SW480 (cell line): ENCODE measurements around the gene SPARC.
A peak's percentile ranks its signal among the peaks of the same experiment; 100 is the strongest.
"Not testable (repeated sequence)": the region's sequence is repeated elsewhere in the genome, so short reads cannot be mapped to it uniquely, and the experiment has no call there.

ENCODE experiments used
- DNase-seq: peaks from one replicate; pipeline ENCODE4 v3.0.0-alpha.2; 2016; ENCODE audit warnings: low spot score

Gene SPARC, protein sequence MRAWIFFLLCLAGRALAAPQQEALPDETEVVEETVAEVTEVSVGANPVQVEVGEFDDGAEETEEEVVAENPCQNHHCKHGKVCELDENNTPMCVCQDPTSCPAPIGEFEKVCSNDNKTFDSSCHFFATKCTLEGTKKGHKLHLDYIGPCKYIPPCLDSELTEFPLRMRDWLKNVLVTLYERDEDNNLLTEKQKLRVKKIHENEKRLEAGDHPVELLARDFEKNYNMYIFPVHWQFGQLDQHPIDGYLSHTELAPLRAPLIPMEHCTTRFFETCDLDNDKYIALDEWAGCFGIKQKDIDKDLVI

DNA sequence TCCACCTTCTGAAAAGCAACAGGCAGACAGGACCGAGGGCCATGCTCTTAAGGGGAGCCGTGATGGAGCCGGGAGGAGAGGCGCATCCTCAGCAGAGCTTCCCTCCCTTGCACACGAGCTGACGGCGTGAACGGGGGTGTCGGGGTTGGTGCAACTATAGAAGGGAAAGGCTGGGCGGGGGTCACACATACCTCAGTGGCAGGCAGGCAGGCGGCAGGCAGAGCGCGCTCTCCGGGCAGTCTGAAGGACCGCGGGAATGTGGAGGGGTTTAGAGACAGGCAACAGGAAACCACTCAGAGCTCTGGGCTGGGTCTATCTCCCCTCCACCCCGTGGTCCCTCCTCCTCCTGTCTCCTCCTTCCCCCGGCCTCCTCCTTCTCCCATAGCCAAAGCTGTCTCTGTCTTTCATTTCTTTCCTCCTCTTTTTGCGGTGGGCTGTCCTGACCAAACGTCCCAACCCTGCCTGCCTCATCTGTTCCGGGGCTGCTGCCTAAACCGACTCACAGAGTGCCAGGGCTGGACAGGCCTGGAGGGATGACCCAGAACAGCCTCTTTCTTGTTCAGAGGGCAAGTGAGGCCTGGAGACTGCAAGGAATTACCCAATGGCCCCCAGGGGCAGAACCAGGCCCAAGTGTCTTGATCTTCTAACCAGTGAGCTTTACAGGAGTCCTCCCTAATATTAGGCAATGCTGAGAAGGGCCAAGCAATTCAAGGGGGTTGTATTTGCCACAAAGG lies at the start of gene SPARC:
TSS of gene SPARC (minus strand) at position 242 of the 734 bp plus-strand sequence. CDS start 10,727 bp downstream, outside the sequence.
- no peak for DNase-seq

DNA sequence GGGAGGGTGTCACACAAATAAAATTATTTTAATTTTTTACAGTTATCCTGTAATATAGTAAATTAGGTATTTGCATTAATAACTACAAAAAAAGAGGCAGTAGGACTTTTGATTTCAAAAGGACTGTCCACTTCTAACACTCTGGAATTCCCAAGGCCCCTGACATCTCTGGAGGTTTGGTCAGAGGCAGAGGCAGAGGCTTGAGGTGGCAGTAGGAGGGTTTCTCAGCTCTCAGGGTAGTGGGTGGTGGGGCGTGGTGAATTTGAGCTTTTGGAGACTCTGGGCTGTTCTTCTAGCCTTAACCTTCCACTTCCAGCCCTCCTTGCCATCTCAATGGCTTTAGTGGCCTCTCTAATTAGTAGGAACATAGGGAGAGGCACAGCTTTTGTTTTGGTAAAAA lies 48.9 kb upstream of the SPARC start:
- DNase-seq, result no peak

DNA sequence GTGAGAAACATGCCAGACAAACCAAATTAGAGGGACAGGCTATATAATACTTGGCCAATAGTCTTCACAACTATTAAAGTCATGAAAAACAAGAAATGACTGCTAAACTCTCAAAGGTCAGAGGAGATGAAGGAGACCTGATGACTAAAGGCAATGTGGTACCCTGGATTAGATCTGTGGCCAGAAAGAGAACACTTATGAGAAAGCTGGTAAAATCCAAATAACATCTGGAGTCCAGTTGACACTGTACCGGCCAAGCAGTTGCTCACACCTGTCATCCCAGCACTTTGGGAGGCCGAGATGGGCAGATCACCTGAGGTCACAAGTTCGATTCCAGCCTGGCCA lies 47.3 kb upstream of the SPARC start:
- no peak for DNase-seq

DNA sequence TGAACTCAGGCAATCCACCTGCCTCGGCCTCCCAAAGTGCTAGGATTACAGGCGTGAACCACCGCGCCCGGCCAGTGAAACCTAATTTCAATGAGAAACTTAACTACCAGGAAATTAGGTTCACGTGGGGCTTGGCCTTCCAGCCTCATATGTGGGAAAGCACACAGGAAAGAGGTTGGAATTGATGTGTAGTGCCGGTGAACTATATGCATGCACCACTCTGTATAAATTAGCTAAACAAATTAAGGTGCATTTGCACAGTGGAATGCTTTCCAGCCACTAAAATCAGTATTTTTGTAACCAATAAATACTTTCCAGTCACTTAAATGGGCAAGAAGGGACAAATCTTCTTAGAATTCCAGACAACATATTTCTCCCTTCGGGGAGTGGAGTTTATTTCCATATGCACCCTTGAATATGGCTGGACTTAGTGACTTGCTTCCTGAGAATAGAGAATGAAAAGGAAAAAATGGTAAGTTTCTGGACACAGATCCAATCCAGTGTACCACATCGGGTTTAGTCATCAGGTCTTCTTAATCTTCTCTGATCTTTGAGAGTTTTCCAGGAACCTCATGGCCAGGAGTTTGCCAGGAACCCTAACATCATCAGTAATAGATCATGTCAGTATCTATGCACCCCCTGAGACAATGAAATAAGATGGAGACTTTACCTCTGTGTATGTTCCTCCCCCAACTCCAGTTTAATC lies 46.8 kb upstream of the SPARC start:
- no peak for DNase-seq

DNA sequence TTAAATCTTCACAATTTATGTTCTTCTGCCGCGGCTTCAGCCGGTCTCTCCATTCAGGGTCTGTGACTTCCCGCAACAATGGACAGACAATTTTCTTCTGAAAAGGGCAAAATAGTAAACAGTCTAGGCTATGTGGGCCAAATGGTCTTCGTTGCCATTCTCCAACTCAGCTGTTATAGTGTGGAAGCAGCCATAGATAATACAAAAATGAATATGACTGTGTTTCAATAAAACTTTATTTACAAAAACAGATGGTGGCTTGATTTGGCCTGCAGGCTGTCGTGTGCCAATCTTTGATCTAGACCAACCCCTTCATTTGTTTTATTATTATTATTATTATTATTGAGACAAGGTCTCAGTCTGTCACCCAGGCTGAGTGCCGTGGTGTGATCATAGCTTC lies 43.7 kb upstream of the SPARC start:
- no peak for DNase-seq

DNA sequence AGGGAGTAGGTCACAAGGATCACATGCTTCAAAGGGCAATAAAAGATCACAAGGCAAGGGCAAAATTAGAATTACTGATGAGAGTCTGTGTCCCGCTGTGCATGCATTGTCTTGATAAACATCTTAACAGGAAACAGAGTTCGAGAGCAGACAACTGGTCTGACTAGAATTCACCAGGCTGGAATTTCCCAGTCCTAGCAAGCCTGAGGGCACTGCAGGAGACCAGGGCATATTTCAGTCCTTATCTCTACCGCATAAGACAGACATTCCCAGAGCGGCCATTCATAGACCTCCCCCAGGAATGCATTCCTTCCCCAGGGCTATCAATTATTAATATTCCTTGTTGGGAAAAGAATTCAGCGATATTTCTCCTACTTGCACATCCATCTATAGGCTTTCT lies 42.9 kb upstream of the SPARC start:
- DNase-seq, result not testable (repeated sequence)

DNA sequence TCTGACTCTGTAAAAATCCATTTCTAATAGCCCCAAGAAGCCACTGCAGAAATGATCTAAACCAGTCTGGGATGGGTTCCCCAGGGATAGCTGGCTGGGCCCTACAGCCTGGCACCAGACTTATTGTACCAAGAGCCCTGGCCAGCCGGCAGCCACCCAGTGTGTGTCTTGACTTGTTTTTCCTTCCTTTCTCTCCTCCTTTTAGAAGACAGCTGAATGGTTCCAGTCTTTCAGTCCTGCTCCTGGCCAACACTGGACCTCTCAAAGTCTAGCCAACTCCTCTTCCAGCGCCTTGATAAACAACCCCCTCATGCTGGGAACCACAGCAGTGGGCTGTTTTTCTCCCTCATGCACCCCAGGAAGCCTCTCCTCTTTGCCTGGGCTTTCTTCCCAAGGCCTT lies 37.6 kb upstream of the SPARC start:
- no peak for DNase-seq

DNA sequence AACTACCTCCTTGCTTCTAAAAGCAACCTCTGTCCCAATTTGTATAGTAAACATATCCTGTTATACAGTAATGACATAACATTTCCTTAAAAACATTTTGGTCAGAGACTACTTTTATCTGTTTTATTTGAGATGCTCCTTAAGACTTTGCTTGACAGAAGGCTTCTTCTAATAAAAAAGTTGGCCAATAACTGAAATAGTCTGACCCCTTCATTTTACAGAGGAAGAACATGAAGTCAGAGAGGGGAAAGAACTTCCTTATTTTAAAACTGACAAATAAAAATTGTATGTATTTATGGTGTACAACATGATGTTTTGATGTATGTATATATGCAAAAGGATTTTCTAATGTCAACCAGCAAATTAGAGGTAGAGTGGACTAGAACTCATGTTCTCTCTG lies 35.8 kb upstream of the SPARC start:
- DNase-seq, result no peak

DNA sequence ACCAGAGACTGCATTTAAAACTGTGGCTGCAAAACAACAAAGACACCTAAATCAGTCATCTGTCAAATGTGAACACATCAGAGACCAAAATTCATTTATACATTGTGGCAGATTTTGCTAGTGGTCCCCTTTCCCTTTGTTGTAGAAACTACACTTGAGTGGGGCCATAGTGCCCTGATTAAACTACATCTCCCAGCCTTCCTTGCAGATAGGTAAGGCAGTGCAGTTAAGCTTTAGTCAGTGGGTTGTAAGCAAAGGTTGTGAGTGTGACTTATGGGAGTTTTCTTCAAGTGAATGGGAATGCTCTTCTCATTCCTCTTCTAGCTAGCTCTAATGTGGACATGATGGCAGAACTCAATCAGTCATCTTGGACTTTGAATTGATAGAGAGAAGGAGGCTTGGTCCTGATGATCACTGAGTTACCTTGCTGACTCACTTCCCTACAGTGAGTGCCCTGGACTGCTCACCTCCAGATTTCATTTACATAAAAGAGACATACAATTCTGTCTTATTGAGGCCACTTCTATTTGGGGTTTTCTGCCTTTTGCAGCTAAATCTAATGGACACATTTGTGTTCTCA lies 35.2 kb upstream of the SPARC start:
- no peak for DNase-seq

DNA sequence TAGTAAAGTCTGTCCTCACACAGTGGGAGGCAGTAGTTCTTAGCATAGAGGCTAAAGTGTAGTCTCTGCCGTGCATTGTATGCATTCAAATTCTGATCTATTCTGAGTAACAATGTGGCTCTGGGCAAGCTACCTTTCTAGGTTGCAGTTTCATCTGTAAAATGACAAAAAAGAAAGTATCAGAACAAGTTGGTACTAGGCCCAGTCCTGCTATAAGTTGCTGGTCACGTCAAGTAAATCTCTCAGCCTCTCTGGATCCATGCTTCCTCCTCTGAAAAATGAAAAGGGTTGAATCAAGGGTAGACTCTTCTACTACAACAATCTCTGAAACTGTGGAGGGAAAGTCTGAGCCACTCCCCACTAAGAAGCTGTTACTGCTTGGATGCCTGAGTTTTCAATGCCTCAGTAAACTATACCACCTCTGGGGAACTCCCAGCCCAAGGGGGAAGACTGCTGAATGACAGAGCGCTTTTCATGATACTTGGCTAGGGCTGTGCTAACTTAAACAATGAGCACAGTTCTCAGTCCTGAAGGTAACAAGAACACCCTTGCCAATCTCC lies 34.5 kb upstream of the SPARC start:
- no peak for DNase-seq

DNA sequence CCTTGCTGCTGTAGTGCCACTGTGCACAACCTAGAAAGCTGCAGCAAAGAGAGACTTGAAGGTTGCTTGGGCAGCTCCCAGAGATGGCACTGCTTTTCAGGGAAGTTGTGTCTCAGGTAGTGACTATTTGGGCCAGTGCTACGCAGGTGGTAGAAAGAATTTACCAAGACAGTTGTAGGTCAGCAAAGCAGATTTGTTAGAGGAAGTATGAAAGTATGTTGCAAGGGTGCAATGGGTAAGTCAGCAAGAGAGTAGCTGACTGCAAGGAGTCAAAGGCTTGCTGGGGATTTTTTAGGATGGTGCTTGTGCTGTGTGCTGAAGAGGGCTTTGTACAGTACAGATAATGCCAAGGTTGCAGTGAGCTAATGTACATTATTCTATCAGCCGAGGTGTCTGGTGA lies 33.5 kb upstream of the SPARC start:
- no peak for DNase-seq

DNA sequence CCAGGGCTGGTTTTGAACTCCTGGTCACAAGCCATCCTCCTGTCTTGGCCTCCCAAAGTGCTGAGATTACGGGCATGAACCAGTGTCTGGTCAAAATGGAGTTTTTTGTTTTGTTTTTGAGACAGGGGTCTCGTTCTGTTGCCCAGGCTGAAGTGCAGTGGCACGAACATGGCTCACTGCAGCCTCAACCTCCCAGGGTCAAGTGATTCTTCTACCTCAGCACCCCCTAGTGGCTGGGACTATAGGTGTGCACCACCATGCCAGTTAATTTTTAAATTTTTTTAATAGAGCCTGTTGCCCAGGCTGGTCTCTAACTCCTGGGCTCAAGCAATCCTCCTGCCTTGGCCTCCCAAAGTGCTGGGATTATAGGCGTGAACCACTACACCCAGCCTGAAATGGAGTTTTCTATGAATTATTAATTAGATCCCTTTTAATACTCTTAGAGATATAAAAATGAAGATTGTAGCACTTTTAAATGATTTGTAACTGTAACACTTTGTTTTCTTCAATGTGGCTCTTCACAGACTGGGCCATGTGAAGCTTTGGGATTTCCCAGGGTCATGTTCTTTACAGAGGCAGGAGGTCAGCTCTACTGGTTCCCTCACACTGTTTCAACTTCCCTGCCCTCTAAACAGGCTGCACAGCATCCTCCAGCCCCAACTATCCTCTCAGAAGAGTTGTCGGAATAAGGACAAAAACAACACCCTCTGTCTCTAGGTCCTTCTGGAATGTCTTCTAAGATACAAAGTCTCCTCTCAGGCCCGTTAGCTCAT lies 32.7 kb upstream of the SPARC start:
- no peak for DNase-seq

DNA sequence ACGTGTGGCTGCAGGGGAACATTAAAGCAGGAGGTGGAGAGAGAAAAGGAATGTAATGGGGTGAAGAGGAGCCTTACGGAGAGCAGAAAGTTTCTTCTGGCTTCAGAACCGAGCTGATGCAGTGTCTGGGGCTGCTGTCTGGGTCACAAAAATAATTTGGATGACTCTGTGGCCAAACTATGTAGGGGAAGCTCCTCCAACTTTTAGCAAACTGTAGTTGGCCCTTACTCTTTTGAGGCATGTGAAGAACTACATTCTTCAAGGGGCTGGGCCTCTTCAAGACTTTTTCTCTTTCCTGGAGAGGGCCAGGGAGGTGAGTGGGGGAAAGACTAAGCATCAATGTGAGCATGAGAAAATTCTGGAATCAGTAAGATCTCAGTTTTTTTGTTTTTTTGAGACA lies 31.9 kb upstream of the SPARC start:
- DNase-seq, result no peak

DNA sequence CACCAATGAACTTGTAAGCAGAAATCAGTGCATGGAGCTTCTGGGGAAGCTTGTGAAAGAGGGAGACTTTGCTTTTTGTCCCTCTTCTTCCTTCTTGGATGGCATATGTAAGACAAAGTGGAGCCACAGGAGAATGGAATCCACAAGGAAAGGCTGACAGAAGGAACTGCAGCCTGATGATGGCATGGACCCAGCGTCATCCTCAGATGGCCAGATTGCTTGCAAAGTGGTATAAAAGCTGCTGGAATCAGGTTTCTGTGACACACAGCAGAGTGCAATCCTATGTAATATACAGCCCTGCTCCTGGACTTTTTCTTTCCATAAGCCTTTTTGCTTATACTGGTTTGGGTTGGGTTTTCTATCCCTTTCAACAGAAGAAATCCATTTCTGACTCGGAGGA lies 31.4 kb upstream of the SPARC start:
- no peak for DNase-seq

DNA sequence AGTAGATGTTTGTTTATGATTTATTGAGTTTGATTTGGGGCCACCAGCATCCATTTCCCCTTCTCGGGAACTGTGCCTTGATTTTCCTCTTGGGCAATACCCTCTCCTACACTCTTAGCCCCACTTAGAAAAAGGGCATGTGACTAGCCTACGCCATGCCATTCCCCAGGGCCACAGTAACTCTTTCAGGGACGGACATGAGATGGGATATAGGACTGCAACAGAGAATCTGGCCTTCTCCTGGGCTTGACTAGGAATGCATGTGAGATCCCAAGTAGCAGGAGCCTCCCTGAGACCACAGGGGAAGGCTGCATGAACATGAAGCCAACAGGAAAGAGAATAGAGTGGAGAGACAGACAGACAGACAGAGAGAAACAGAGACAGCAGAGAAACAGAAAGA lies 30.7 kb upstream of the SPARC start:
- no peak for DNase-seq

DNA sequence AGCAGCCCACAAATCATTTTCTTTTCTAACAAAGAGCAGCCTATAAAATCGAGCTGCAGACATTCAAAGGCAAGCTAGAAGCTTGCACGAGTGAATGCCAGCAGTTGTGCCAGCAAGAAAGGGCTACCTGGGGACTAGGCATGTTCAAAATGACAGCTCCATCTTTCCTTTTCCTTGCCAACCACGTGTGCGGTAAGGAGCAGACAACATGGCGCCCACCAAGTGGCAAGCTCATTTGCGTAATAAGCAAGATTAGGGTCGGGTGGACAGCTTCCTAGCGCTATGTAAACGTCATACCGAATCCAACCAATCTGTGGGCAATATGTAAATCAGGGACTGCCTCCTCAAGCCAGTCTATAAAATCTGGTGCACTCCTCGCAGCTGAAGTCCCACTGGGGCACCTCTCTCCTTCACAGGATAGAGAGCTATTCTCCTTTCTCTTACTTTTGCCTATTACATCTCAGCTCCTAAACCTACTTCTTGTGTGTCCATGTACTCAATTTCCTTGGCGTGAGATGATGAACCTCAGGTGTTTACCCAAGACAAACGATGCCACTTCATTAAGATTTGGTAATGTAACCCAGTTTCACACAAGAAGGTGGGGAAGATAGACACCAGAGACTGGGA lies 22.5 kb upstream of the SPARC start:
- no peak for DNase-seq

DNA sequence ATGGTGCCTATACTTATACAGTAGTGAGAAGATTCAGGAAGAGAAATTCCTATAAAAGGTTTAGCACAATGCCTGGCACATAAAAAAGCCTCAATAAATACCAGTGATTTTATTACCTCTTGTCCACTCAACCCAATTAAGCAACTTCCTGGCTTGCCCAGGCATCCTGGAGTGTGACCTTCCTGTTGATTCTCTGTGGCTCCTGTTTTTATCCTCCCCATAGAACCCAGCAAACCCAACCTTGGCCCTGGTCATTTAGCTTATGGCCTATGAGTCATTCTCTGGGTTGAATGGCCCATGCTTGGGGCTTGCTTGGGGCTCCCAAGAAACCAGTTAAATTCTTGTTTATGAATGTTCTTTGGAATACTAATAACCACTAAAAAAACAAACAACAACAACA lies 21.4 kb upstream of the SPARC start:
- peak; percentile 74 for DNase-seq

DNA sequence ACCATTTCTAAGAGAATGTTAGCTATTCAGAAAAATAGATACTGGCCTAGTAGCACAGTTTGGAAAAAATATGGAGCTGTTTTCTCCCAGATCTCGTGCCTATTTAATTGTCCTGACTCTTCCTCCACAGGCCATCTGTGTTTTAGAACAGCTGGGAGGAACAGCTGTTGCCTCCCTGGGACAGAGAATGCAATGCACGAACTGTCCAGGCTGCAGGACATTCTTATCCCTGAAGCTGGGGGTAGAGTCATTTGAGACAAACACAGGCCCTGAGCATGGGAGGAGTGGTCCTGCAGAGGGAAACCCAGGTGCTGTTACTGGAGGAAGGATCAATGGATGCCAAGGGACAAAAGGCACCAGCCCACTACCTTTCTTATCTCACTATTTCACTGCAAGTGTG lies 20.9 kb upstream of the SPARC start:
- no peak for DNase-seq

DNA sequence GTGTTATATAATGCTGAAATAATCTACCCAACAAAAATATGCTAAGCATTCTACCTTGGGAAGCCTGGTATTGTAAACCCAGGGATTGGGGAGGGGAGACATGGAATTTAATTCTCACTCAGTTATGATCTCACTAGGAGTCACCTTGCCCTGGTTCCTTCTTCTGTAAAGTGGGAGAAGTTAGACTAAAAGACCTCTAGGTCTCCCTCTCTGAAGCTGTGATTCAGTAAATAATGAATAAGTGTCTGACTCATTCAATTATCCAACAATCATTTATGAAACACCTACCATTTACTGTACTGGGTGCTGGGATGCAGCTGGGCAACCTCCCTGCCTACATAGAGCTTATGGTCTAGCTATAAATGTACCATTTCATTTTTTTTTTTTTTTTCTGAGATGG lies 20.2 kb upstream of the SPARC start:
- no peak for DNase-seq

DNA sequence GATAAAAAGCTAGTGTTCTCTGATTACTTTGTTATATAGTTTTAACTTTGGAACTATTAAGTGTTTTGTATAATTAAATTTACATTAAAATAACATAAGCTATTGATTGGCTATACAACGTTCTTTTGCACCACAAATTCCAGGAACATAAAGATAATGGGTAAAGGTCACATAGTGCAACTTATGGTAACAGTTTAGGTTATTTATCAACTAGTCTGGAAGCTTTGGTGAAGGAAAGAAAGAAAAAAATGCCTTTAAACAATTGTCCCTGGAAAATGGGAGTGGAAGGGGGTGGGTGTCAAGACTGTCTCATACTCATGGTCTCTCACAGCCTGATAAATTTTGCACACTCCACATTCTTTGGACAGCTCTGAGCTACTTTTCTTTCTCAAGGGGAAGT lies 17.1 kb upstream of the SPARC start:
- DNase-seq, result no peak

DNA sequence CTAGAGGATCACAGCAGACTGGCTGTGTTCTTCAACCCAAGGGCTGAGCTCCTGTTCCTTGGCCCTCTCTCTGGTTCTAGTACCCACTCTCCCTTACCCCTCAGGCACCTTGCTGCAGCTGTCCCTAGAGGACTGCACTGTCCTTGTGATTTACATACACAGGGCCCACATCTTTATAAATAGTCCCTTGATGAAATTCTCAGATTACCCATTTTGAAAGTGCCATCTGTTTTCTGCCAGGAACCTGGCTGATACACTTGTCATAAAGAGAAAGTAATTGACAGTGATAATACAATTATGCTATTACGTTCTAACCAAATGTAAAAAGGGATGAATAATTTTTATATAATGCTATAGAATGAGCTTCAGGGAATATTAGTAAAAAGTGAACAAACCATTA lies 16.5 kb upstream of the SPARC start:
- no peak for DNase-seq
